ENCODE results near the gene MOGAT2. TPM values are rescaled to one million over a fixed set of nuclear protein-coding genes. Genes with fewer than 3 reads are reported as not detected.
A peak's percentile ranks its signal among the peaks of the same experiment; 100 is the strongest.

Gene MOGAT2
- total and polyA plus RNA-seq, 2 of the 13 experiments (the other 11 are each of a cell fraction or from before 2014, with no cell fraction given), result 27.2 to 27.8 TPM

- TF ChIP-seq CEBPZ (IDR thresholded peaks at IDR 0.05; ENCODE audit: low read length) (no peak), JARID2 (CRISPR knock-in tag; IDR thresholded peaks at IDR 0.05; ENCODE audit: insufficient replicate concordance) (no peak), ZMAT3 (CRISPR knock-in tag; conservative IDR thresholded peaks at IDR 0.05) (peak; percentile 54; the same call in 1 of the 2 replicates), IRX3 (CRISPR knock-in tag; IDR thresholded peaks at IDR 0.05; ENCODE audit: borderline replicate concordance, low read depth) (no peak), MZF1 (CRISPR knock-in tag; IDR thresholded peaks at IDR 0.05; ENCODE audit: borderline replicate concordance) (no peak), ZKSCAN1 (IDR thresholded peaks at IDR 0.05; ENCODE audit: low read length) (peak; percentile 94), NFKBIZ (CRISPR knock-in tag; IDR thresholded peaks at IDR 0.05) (no peak), ZNF296 (CRISPR knock-in tag; conservative IDR thresholded peaks at IDR 0.05) (no peak), DNMT1 (CRISPR knock-in tag; IDR thresholded peaks at IDR 0.05) (no peak), SOX6 (IDR thresholded peaks at IDR 0.05) (no peak), SOX6 (CRISPR knock-in tag; IDR thresholded peaks at IDR 0.05) (0 out of 2 replicates have a peak, but pooled peaks have one; percentile 2), NONO (IDR thresholded peaks at IDR 0.05) (no peak), NONO (CRISPR knock-in tag; conservative IDR thresholded peaks at IDR 0.05) (peak; percentile 14; the same call in 1 of the 2 replicates), NR2F2 (IDR thresholded peaks at IDR 0.05; ENCODE audit: borderline replicate concordance, low read depth) (peak; percentile 35; the same call in 1 of the 2 replicates), ZNF30 (CRISPR knock-in tag; IDR thresholded peaks at IDR 0.05) (no peak), ZNF775 (CRISPR knock-in tag; IDR thresholded peaks at IDR 0.05; ENCODE audit: borderline replicate concordance) (no peak), ZNF256 (CRISPR knock-in tag; conservative IDR thresholded peaks at IDR 0.05) (no peak), FOXK2 (IDR thresholded peaks at IDR 0.05) (no peak), REST (IDR thresholded peaks at IDR 0.05; ENCODE audit: borderline replicate concordance in 1 of 2, low read depth in 1 of 2, low read length in 2 of 2) (no peak), ZNF644 (CRISPR knock-in tag; IDR thresholded peaks at IDR 0.05; ENCODE audit: low read depth) (no peak)
These were observed 17.7 kb downstream of the MOGAT2 start (continued) for GRCh38 chr11:75735181-75735845.
